ENCODE data around the gene ITGA7. TPM values are rescaled to one million over a fixed set of nuclear protein-coding genes. Genes with fewer than 3 reads are reported as not detected.

The ITGA7 gene
- polyA plus RNA-seq, 1 of the 3 experiments (the other 2 are of a cell fraction) = 19.7 TPM

DNA sequence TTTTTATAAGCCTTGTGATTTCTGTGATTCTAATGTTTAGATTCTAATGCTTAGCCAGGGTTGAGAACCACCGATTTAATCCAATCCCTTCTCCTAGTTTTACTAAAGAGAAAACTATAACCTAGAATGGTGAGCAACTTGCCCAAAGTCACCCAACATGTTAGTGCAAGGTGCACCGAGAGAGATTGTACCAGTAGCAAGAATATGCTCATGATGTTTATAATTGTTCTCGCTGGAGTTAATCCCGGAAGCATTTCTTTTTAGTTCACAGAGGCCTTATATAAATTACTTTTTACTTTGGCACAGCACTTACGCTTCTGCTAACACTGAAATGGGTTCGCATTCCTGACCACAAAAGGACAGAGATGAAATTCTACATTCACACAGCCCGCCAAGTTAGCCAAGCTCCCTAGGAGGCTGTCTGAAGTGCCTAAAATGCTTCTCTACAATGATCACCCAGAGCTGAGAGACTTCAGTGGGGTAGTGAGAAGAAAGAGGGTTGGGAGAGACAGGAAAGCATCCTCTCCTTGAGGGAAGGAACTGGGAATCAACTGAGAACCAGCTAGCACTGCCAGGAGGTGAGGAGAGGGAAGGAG is 7.6 kb upstream of the ITGA7 start:
- Histone ChIP-seq H3K27me3 (ENCODE audit: insufficient read depth) (no peaks in the 10 kb centered on the region), H3F3A (replicated peaks; ENCODE audit: insufficient read depth) (peaks cover 14% of the 10 kb centered on the region), H3K9me3 (no peaks in the 10 kb centered on the region), H2AFZ (ENCODE audit: low read depth) (peak overlapping the region; percentile 93), H3K4me3 (ENCODE audit: low read depth in 2 of 2, low read length in 1 of 2) (peak overlapping the region; percentile 67 to 92), H3K4me1 (ENCODE audit: control insufficient read depth in 1 of 2, insufficient read depth in 2 of 2, low read depth in 1 of 2, low read length in 1 of 2) (peaks cover 23 to 26% of the 10 kb centered on the region in 2 experiments), H4K20me1 (ENCODE audit: insufficient read depth) (no peaks in the 10 kb centered on the region), H3K4me2 (peak overlapping the region; percentile 89), H3K36me3 (replicated peaks in 1 of 2; ENCODE audit: control insufficient read depth in 1 of 2, insufficient read depth in 2 of 2, low read length in 1 of 2) (peaks cover 0 to 3% of the 10 kb centered on the region in 2 experiments), H3K79me2 (ENCODE audit: insufficient read depth) (peaks cover 13% of the 10 kb centered on the region; the same call in 1 of the 2 replicates), H3K9me2 (no peaks in the 10 kb centered on the region), H3K27ac (ENCODE audit: low read depth in 2 of 2, low read length in 1 of 2) (peak overlapping the region; percentile 87 to 92), H3K9ac (peak overlapping the region; percentile 86)
- ChIA-PET POLR2A (interaction anchor here (1.5 to 1.6 kb wide), 3 partner anchors 8 to 15 kb away, joined by 3 to 8 read pairs (median 6); partner anchors contain the start of genes CD63 and ITGA7), CTCF (interaction anchor here (0.8 to 11.2 kb wide), 7 partner anchors 10 to 526 kb away, joined by 3 to 202 read pairs (median 6); no protein-coding TSS in a partner anchor)
- TF ChIP-seq TEAD4 (IDR thresholded peaks at IDR 0.05; ENCODE audit: borderline replicate concordance, insufficient read depth) = no peak
- TF ChIP-seq FOXJ3 (CRISPR knock-in tag; IDR thresholded peaks at IDR 0.05) = no peak
- TF ChIP-seq, protein P1, sequence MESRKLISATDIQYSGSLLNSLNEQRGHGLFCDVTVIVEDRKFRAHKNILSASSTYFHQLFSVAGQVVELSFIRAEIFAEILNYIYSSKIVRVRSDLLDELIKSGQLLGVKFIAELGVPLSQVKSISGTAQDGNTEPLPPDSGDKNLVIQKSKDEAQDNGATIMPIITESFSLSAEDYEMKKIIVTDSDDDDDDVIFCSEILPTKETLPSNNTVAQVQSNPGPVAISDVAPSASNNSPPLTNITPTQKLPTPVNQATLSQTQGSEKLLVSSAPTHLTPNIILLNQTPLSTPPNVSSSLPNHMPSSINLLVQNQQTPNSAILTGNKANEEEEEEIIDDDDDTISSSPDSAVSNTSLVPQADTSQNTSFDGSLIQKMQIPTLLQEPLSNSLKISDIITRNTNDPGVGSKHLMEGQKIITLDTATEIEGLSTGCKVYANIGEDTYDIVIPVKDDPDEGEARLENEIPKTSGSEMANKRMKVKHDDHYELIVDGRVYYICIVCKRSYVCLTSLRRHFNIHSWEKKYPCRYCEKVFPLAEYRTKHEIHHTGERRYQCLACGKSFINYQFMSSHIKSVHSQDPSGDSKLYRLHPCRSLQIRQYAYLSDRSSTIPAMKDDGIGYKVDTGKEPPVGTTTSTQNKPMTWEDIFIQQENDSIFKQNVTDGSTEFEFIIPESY (IDR thresholded peaks at IDR 0.05; ENCODE audit: borderline replicate concordance, low read depth) = no peak
- TF ChIP-seq RXRA (IDR thresholded peaks at IDR 0.05; ENCODE audit: borderline replicate concordance, low read depth) = no peak
- TF ChIP-seq, protein P2, sequence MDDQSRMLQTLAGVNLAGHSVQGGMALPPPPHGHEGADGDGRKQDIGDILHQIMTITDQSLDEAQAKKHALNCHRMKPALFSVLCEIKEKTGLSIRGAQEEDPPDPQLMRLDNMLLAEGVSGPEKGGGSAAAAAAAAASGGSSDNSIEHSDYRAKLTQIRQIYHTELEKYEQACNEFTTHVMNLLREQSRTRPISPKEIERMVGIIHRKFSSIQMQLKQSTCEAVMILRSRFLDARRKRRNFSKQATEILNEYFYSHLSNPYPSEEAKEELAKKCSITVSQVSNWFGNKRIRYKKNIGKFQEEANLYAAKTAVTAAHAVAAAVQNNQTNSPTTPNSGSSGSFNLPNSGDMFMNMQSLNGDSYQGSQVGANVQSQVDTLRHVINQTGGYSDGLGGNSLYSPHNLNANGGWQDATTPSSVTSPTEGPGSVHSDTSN (IDR thresholded peaks at IDR 0.05) = no peak
- TF ChIP-seq CHD2 (IDR thresholded peaks at IDR 0.05; ENCODE audit: low read length, partially characterized antibody) = no peak
- TF ChIP-seq EZH2phosphoT487 (IDR thresholded peaks at IDR 0.05; ENCODE audit: borderline replicate concordance, low read depth) = no peak
- TF ChIP-seq RAD21 (IDR thresholded peaks at IDR 0.05; ENCODE audit: low read length) = no peak
- TF ChIP-seq FOXM1 (IDR thresholded peaks at IDR 0.05; ENCODE audit: low read depth) = no peak
- TF ChIP-seq TCF12 (IDR thresholded peaks at IDR 0.05) = no peak
- TF ChIP-seq, protein P3, sequence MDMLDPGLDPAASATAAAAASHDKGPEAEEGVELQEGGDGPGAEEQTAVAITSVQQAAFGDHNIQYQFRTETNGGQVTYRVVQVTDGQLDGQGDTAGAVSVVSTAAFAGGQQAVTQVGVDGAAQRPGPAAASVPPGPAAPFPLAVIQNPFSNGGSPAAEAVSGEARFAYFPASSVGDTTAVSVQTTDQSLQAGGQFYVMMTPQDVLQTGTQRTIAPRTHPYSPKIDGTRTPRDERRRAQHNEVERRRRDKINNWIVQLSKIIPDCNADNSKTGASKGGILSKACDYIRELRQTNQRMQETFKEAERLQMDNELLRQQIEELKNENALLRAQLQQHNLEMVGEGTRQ (IDR thresholded peaks at IDR 0.05; ENCODE audit: borderline replicate concordance, low read depth, low read length) = no peak
- peak; percentile 45 for DNase-seq
- 67% methylated on average over 7 of the region's 7 CpGs for WGBS (ENCODE audit: low lambda C conversion rate)

DNA sequence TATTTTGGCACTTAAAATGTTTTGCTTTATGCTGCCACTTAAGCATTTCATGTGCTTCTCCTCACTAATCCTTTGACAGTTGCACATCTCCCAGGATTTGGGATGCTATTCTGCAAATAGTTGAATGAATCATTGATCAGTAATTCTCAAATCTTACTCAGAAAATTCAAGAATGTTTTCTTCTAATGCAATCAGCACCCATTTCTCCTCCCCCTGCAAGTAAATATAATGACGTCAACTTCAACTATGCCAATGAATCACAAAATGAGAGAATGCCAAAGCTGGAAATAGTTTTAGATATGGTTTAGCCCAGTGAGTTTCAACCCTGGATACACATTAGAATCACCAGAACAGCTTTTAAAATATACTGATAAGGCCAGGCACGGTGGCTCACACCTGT is 6.0 kb upstream of the ITGA7 start:
- peaks cover 13% of the 10 kb centered on the region; the same call in 1 of the 2 replicates for H3K79me2 ChIP-seq (ENCODE audit: insufficient read depth)
- ChIA-PET CTCF (interaction anchor here (0.8 kb wide), 1 partner anchor 58 kb away, joined by 3 read pairs; no protein-coding TSS in a partner anchor), POLR2A (no interaction called here)
- H2AFZ ChIP-seq (ENCODE audit: low read depth) = no peak overlapping the region
- H3K4me2 ChIP-seq = no peak overlapping the region
- no peaks in the 10 kb centered on the region for H4K20me1 ChIP-seq (ENCODE audit: insufficient read depth)
- H3K9me2 ChIP-seq = no peaks in the 10 kb centered on the region
- peak overlapping the region in 1 of 2 experiments; percentile 64; a peak in 1 of 4 replicates for H3K27ac ChIP-seq (ENCODE audit: low read depth in 2 of 2, low read length in 1 of 2)
- 31% methylated on average over 2 of the region's 2 CpGs for WGBS (ENCODE audit: low lambda C conversion rate)
- no peak for DNase-seq
- H3K4me3 ChIP-seq (ENCODE audit: low read depth in 2 of 2, low read length in 1 of 2) = no peak overlapping the region
- H3F3A ChIP-seq (replicated peaks; ENCODE audit: insufficient read depth) = peaks cover 9% of the 10 kb centered on the region
- H3K9me3 ChIP-seq = no peaks in the 10 kb centered on the region
- peak in 1 of 2 experiments; percentile 43; a peak in 1 of 4 replicates for TF ChIP-seq EP300 (IDR thresholded peaks at IDR 0.05; ENCODE audit: borderline replicate concordance in 1 of 2, low read depth in 1 of 2, low read length in 1 of 2)
- TF ChIP-seq JUND (IDR thresholded peaks at IDR 0.05) = peak; percentile 61
- TF ChIP-seq, protein P4, sequence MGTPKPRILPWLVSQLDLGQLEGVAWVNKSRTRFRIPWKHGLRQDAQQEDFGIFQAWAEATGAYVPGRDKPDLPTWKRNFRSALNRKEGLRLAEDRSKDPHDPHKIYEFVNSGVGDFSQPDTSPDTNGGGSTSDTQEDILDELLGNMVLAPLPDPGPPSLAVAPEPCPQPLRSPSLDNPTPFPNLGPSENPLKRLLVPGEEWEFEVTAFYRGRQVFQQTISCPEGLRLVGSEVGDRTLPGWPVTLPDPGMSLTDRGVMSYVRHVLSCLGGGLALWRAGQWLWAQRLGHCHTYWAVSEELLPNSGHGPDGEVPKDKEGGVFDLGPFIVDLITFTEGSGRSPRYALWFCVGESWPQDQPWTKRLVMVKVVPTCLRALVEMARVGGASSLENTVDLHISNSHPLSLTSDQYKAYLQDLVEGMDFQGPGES (IDR thresholded peaks at IDR 0.05; ENCODE audit: low read depth, low read length) = no peak
- TF ChIP-seq TEAD4 (IDR thresholded peaks at IDR 0.05; ENCODE audit: borderline replicate concordance, insufficient read depth) = peak; percentile 33; the same call in 1 of the 2 replicates
- peak; percentile 74 for TF ChIP-seq FOSL2 (IDR thresholded peaks at IDR 0.05; ENCODE audit: borderline replicate concordance, low read depth)
- TF ChIP-seq TCF12 (IDR thresholded peaks at IDR 0.05) = peak; percentile 42; the same call in 1 of the 2 replicates
- TF ChIP-seq RAD21 (IDR thresholded peaks at IDR 0.05; ENCODE audit: low read length) = no peak
- TF ChIP-seq, protein P2 (IDR thresholded peaks at IDR 0.05) = peak; percentile 60
- peak; percentile 13; the same call in 1 of the 2 replicates for TF ChIP-seq NFIC (IDR thresholded peaks at IDR 0.05; ENCODE audit: borderline replicate concordance)
- no peak overlapping the region for H3K9ac ChIP-seq
- no peaks in the 10 kb centered on the region; the same call in 1 of the 2 replicates for H3K27me3 ChIP-seq (ENCODE audit: insufficient read depth)
- H3K4me1 ChIP-seq (ENCODE audit: control insufficient read depth in 1 of 2, insufficient read depth in 2 of 2, low read depth in 1 of 2, low read length in 1 of 2) = peaks cover 13 to 18% of the 10 kb centered on the region in 2 experiments; a peak in 3 of 4 replicates
- no peaks in the 10 kb centered on the region for H3K36me3 ChIP-seq (replicated peaks in 1 of 2; ENCODE audit: control insufficient read depth in 1 of 2, insufficient read depth in 2 of 2, low read length in 1 of 2)

All from SK-N-SH (cell line).